ENCODE data around the gene WDTC1. TPM values are rescaled to one million over a fixed set of nuclear protein-coding genes. Genes with fewer than 3 reads are reported as not detected.
"Not testable (repeated sequence)": the region's sequence is repeated elsewhere in the genome, so short reads cannot be mapped to it uniquely, and the experiment has no call there.

Gene WDTC1
- 6.3 and 9.1 TPM in 2 replicates for total RNA-seq (2014; rRNA removed; shearing (Covaris generic))
- polyA plus RNA-seq (2015; cell fraction: cytosol; rRNA removed) = 12.5 and 12.9 TPM in 2 replicates
- polyA plus RNA-seq (2015; cell fraction: nucleus; rRNA removed) = 8.2 and 9.0 TPM in 2 replicates

GRCh38 chr1:27234049-27234882, at the start of gene WDTC1:
WDTC1 (plus strand) TSS chr1:27234632; CDS start chr1:27261055, 26,423 bp downstream.
- peak; percentile 96 for DNase-seq (ENCODE audit: low read depth)

GRCh38 chr1:27184665-27185064, 49.8 kb upstream of the WDTC1 start:
- DNase-seq (ENCODE audit: low read depth) = not testable (repeated sequence)

GRCh38 chr1:27192039-27192529, 42.3 kb upstream of the WDTC1 start:
- DNase-seq (ENCODE audit: low read depth) = peak; percentile 52

GRCh38 chr1:27193194-27193593, 41.2 kb upstream of the WDTC1 start:
- no peak for DNase-seq (ENCODE audit: low read depth)

- DNase-seq (ENCODE audit: low read depth) = no peak
Measured at GRCh38 chr1:27201295-27201694, 33.1 kb upstream of the WDTC1 start.

- DNase-seq (ENCODE audit: low read depth) = no peak
Measured at GRCh38 chr1:27203946-27204345, 30.5 kb upstream of the WDTC1 start.

GRCh38 chr1:27207238-27207637, 27.2 kb upstream of the WDTC1 start:
- not testable (repeated sequence) for DNase-seq (ENCODE audit: low read depth)

GRCh38 chr1:27208143-27208850, 26.1 kb upstream of the WDTC1 start:
- DNase-seq (ENCODE audit: low read depth) = not testable (repeated sequence)

- DNase-seq (ENCODE audit: low read depth) = no peak
Measured at GRCh38 chr1:27216466-27216865, 18.0 kb upstream of the WDTC1 start.

GRCh38 chr1:27217401-27217800, 17.0 kb upstream of the WDTC1 start:
- DNase-seq (ENCODE audit: low read depth) = no peak

GRCh38 chr1:27218736-27219135, 15.7 kb upstream of the WDTC1 start:
- DNase-seq (ENCODE audit: low read depth) = no peak

- no peak for DNase-seq (ENCODE audit: low read depth)
Measured at GRCh38 chr1:27220096-27220495, 14.3 kb upstream of the WDTC1 start.

GRCh38 chr1:27220702-27221497, 13.5 kb upstream of the WDTC1 start:
- DNase-seq (ENCODE audit: low read depth) = not testable (repeated sequence)

- no peak for DNase-seq (ENCODE audit: low read depth)
Measured at GRCh38 chr1:27225621-27226020, 8.8 kb upstream of the WDTC1 start.

GRCh38 chr1:27227765-27228164, 6.7 kb upstream of the WDTC1 start:
- no peak for DNase-seq (ENCODE audit: low read depth)

- DNase-seq (ENCODE audit: low read depth) = peak; percentile 2
Measured at GRCh38 chr1:27233667-27234048, 774 bp upstream of the WDTC1 start.

- DNase-seq (ENCODE audit: low read depth) = no peak
Measured at GRCh38 chr1:27235827-27236226, 1.4 kb downstream of the WDTC1 start.

- DNase-seq (ENCODE audit: low read depth) = no peak
Measured at GRCh38 chr1:27237112-27237511, 2.7 kb downstream of the WDTC1 start.

- DNase-seq (ENCODE audit: low read depth) = no peak
Measured at GRCh38 chr1:27238032-27238431, 3.6 kb downstream of the WDTC1 start.

GRCh38 chr1:27241677-27242076, 7.2 kb downstream of the WDTC1 start:
- no peak for DNase-seq (ENCODE audit: low read depth)

GRCh38 chr1:27243665-27244064, 9.2 kb downstream of the WDTC1 start:
- not testable (repeated sequence) for DNase-seq (ENCODE audit: low read depth)

All from HT1080 (cell line).